ENCODE data around the gene STAT5B.

The STAT5B gene

GRCh38 chr17:42271779-42272035, 4.5 kb downstream of the STAT5B start:
- TF ChIP-seq POLR2AphosphoS5 (IDR thresholded peaks at IDR 0.05; ENCODE audit: low read depth, low read length) (no peak), SIN3A (IDR thresholded peaks at IDR 0.05; ENCODE audit: borderline replicate concordance, insufficient read depth, low read length) (no peak), TAF1 (IDR thresholded peaks at IDR 0.05; ENCODE audit: borderline replicate concordance, insufficient read depth, low read length) (no peak), REST (IDR thresholded peaks at IDR 0.05; ENCODE audit: insufficient read depth in 1 of 2, low read depth in 2 of 2, low read length in 2 of 2) (no peak), FOXP2 (optimal IDR thresholded peaks at IDR 0.05; ENCODE audit: borderline replicate concordance, extremely low read depth, extremely low read length, insufficient read depth) (no peak)

- TF ChIP-seq FOXP2 (optimal IDR thresholded peaks at IDR 0.05; ENCODE audit: borderline replicate concordance, extremely low read depth, extremely low read length, insufficient read depth) (no peak), TAF1 (IDR thresholded peaks at IDR 0.05; ENCODE audit: borderline replicate concordance, insufficient read depth, low read length) (no peak), SIN3A (IDR thresholded peaks at IDR 0.05; ENCODE audit: borderline replicate concordance, insufficient read depth, low read length) (no peak), POLR2AphosphoS5 (IDR thresholded peaks at IDR 0.05; ENCODE audit: low read depth, low read length) (no peak)
These were observed 5.0 kb downstream of the STAT5B start for GRCh38 chr17:42271006-42271778.

DNA sequence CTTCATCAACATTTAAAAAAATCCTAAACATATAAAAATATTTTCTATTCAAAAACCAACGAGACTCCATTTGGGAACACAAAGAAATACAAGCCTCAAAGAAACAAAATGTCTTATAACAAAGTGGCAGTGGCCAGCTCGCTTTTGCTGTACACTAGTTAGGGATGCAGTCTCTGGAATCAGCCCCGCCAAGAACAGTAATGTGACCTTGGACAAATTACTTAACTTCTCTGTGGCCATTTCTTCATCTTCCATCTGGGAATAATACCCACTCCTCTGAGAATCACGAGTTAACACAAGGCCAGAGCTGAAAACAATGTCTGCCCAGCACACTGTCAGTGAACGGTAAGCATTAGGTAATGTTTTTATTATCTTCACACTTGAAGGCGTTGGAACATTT, 5.6 kb downstream of the STAT5B start:
- TF ChIP-seq FOXP2 (optimal IDR thresholded peaks at IDR 0.05; ENCODE audit: borderline replicate concordance, extremely low read depth, extremely low read length, insufficient read depth) (no peak), REST (IDR thresholded peaks at IDR 0.05; ENCODE audit: insufficient read depth in 1 of 2, low read depth in 2 of 2, low read length in 2 of 2) (no peak), TAF1 (IDR thresholded peaks at IDR 0.05; ENCODE audit: borderline replicate concordance, insufficient read depth, low read length) (no peak), SIN3A (IDR thresholded peaks at IDR 0.05; ENCODE audit: borderline replicate concordance, insufficient read depth, low read length) (no peak), POLR2AphosphoS5 (IDR thresholded peaks at IDR 0.05; ENCODE audit: low read depth, low read length) (no peak)

GRCh38 chr17:42270170-42270535, 6.0 kb downstream of the STAT5B start:
- TF ChIP-seq POLR2AphosphoS5 (IDR thresholded peaks at IDR 0.05; ENCODE audit: low read depth, low read length) (no peak), FOXP2 (optimal IDR thresholded peaks at IDR 0.05; ENCODE audit: borderline replicate concordance, extremely low read depth, extremely low read length, insufficient read depth) (no peak), SIN3A (IDR thresholded peaks at IDR 0.05; ENCODE audit: borderline replicate concordance, insufficient read depth, low read length) (no peak)

DNA sequence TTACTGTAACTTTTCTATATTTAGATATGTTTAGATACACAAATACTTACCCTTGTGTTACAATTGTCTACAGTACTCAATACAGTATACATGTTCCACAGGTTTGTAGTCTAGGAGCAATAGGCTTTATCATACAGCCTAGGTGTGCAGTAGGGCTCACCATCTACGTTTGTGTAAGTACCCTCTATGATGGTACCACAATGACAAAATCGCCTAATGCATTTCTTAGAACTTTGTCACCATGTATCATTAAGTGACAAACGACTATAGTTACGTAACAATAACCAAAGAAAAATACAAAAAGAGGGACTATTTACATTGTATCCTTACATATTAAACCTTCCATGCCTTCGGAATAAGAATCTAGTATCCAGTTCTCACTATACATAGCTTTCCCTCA, 8.0 kb downstream of the STAT5B start:
- TF ChIP-seq FOXP2 (optimal IDR thresholded peaks at IDR 0.05; ENCODE audit: borderline replicate concordance, extremely low read depth, extremely low read length, insufficient read depth) (no peak), TAF1 (IDR thresholded peaks at IDR 0.05; ENCODE audit: borderline replicate concordance, insufficient read depth, low read length) (no peak), POLR2AphosphoS5 (IDR thresholded peaks at IDR 0.05; ENCODE audit: low read depth, low read length) (no peak), REST (IDR thresholded peaks at IDR 0.05; ENCODE audit: insufficient read depth in 1 of 2, low read depth in 2 of 2, low read length in 2 of 2) (no peak), SIN3A (IDR thresholded peaks at IDR 0.05; ENCODE audit: borderline replicate concordance, insufficient read depth, low read length) (no peak)
